ENCODE data around the gene TMEM106C. TPM values are rescaled to one million over a fixed set of nuclear protein-coding genes. Genes with fewer than 3 reads are reported as not detected.

The TMEM106C gene
- total and polyA plus RNA-seq, 2 of the 13 experiments (the other 11 are each of a cell fraction or from before 2014, with no cell fraction given): 132 to 192 TPM

DNA sequence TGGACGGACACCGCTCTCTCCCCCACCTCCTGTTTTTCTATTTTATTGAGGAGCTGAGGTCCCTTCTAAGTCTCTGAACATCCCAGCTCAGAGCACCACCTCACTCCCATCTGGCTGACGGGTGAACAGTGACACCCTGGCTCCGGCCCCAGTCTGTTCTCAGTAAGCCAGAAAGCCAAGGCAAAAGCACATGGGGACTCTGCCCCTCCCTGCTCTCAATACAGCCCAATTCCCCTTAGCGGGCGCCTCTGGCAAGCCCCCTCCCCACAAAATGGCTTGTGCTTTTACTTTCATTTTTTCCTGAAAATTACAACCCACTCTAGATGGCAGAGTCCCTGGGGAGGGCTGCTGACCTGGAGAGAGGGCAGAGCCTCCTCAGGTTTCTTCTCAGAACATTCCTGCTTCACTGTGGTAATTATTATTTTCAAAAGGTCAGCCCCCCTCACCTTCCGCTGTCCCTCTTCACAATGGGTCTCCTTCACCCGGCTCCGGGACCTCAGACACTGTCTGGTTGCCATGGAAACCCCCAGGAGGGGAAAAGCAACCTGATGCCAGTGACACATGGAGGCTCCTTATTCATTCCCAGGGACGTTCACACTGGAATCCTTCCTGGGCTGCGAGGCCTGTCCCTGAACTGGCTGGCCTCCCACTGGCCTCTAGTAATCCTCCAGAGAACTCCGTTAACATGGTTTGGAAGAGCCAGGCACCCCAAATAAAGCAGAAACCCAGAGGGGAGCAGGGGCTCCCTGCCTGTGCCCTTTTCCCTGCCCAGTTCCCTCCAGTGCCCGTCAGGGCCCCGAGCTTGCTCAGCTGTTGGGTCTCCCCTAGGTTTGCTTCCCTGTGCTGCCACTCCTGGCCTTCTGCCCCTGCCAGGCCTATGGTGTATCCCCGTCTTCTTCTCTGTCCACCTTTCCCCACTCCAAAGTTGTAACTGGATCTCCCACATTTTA is 25.0 kb downstream of the TMEM106C start:
- no peak for ATAC-seq
- TF ChIP-seq, protein P1, sequence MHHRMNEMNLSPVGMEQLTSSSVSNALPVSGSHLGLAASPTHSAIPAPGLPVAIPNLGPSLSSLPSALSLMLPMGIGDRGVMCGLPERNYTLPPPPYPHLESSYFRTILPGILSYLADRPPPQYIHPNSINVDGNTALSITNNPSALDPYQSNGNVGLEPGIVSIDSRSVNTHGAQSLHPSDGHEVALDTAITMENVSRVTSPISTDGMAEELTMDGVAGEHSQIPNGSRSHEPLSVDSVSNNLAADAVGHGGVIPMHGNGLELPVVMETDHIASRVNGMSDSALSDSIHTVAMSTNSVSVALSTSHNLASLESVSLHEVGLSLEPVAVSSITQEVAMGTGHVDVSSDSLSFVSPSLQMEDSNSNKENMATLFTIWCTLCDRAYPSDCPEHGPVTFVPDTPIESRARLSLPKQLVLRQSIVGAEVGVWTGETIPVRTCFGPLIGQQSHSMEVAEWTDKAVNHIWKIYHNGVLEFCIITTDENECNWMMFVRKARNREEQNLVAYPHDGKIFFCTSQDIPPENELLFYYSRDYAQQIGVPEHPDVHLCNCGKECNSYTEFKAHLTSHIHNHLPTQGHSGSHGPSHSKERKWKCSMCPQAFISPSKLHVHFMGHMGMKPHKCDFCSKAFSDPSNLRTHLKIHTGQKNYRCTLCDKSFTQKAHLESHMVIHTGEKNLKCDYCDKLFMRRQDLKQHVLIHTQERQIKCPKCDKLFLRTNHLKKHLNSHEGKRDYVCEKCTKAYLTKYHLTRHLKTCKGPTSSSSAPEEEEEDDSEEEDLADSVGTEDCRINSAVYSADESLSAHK (CRISPR knock-in tag; IDR thresholded peaks at IDR 0.05; ENCODE audit: borderline replicate concordance): no peak
- TF ChIP-seq PREB (CRISPR knock-in tag; IDR thresholded peaks at IDR 0.05): no peak
- no peak for TF ChIP-seq ZNF468 (CRISPR knock-in tag; IDR thresholded peaks at IDR 0.05)
- no peak for TF ChIP-seq ZNF256 (CRISPR knock-in tag; conservative IDR thresholded peaks at IDR 0.05)
- TF ChIP-seq SP1 (IDR thresholded peaks at IDR 0.05): no peak
- no peak for TF ChIP-seq SP1 (CRISPR knock-in tag; IDR thresholded peaks at IDR 0.05)
- TF ChIP-seq MYPOP (CRISPR knock-in tag; IDR thresholded peaks at IDR 0.05): no peak
- no peak for TF ChIP-seq ZNF609 (CRISPR knock-in tag; IDR thresholded peaks at IDR 0.05; ENCODE audit: borderline replicate concordance)
- no peak for TF ChIP-seq CREB1 (IDR thresholded peaks at IDR 0.05)
- TF ChIP-seq CREB1 (CRISPR knock-in tag; IDR thresholded peaks at IDR 0.05): no peak
- TF ChIP-seq FOXA1 (IDR thresholded peaks at IDR 0.05): no peak
- TF ChIP-seq FOXA1 (CRISPR knock-in tag; IDR thresholded peaks at IDR 0.05): no peak
- TF ChIP-seq ARNTL (CRISPR knock-in tag; IDR thresholded peaks at IDR 0.05): no peak
- no peak for TF ChIP-seq ZNF30 (CRISPR knock-in tag; IDR thresholded peaks at IDR 0.05)
- TF ChIP-seq GZF1 (CRISPR knock-in tag; IDR thresholded peaks at IDR 0.05): no peak
- TF ChIP-seq ZNF841 (CRISPR knock-in tag; IDR thresholded peaks at IDR 0.05; ENCODE audit: borderline replicate concordance): no peak

More for the DNA sequence above, 25.0 kb downstream of the TMEM106C start:
- intact Hi-C loops (cut with micrococcal nuclease; ENCODE audit: unreplicated experiment): no loop called here
- CTCF ChIA-PET (ENCODE audit: low intra/inter-chr PET ratio, low total read pairs): no interaction called here
- Histone ChIP-seq H3K4me1 (ENCODE audit: insufficient read depth, low read length) (no peaks in the 10 kb centered on the region), H3K4me2 (ENCODE audit: low read depth, low read length) (no peak overlapping the region), H3K4me3 (replicated peaks in 1 of 3; ENCODE audit: insufficient read depth in 1 of 3, low read depth in 2 of 3, low read length in 3 of 3) (no peak overlapping the region), H3K27ac (ENCODE audit: extremely low read length, insufficient read depth, low read length) (no peak overlapping the region), H3K9me3 (ENCODE audit: low read length) (no peaks in the 10 kb centered on the region), H2AFZ (ENCODE audit: low read length) (no peak overlapping the region), H4K20me1 (ENCODE audit: insufficient read depth, low read length) (no peaks in the 10 kb centered on the region), H3K36me3 (replicated peaks in 1 of 2; ENCODE audit: control insufficient read depth in 1 of 2, insufficient read depth in 2 of 2, low read length in 2 of 2) (no peaks in the 10 kb centered on the region; a peak in 1 of 5 replicates), H3K79me2 (ENCODE audit: insufficient read depth, low read length) (no peaks in the 10 kb centered on the region), H3K9ac (ENCODE audit: insufficient read depth, low read depth, low read length) (no peak overlapping the region), H3K27me3 (ENCODE audit: control insufficient read depth in 1 of 2, insufficient read depth in 2 of 2, low read length in 2 of 2) (no peaks in the 10 kb centered on the region; a peak in 1 of 5 replicates)
- POLR2A ChIA-PET: no interaction called here
- DNase-seq (ENCODE audit: low spot score) (no peak), FAIRE-seq (no peak)
- WGBS (ENCODE audit: low lambda C conversion rate): 64% methylated on average over 15 of the region's 15 CpGs
- no TSS peak for BruUV-seq (replicated peaks)
- in situ Hi-C loops (cut with HindIII; ENCODE audit: extremely low pct_ligation_motif_present, low pct_unique_long_range_greater_than_20kb): no loop called here

All from HepG2 (cell line).